NCI-H2107 (cell line): ENCODE results near the gene MPP4.
A peak's percentile ranks its signal among the peaks of the same experiment; 100 is the strongest.
"Not testable (repeated sequence)": the region's sequence is repeated elsewhere in the genome, so short reads cannot be mapped to it uniquely, and the experiment has no call there.

ENCODE experiments used
- DNase-seq: peaks from one replicate; lab custom pipeline; 2025; lab: John Stamatoyannopoulos, UW

The MPP4 gene

DNA sequence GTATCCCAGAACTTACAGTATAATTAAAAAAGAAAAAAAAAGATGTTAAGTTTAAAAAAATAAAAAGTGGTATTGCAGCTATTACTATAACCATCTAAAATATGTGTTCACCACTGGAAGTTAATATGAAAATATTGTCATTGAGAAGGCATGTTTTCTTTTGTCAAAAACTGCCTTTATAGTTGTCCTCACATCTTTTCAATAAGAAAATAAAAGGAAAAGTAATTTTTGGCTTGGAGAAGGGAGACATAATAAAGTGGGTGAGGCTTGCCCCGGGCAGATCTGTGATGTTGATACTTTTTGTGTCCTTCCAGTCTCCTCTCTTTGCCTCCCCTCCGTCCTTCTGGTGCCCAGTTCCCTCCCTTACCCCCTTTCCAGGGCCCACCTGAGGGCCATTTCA, 24.9 kb downstream of the MPP4 start:
- DNase-seq: no peak

DNA sequence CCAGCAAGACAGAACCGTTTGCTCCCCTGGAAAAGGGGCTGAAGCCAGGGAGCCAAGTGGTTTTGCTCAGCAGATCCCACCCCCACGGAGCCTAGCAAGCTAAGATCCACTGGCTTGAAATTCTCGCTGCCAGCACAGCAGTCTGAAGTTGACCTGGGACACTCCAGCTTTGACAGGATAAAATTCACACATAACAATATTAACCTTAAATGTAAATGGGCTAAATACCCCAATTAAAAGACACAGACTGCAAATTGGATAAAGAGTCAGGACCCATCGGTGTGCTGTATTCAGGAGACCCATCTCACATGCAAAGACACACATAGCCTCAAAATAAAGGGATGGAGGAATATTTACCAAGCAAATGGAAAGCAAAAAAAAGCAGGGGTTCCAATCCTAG, 27.2 kb downstream of the MPP4 start:
- not testable (repeated sequence) for DNase-seq

DNA sequence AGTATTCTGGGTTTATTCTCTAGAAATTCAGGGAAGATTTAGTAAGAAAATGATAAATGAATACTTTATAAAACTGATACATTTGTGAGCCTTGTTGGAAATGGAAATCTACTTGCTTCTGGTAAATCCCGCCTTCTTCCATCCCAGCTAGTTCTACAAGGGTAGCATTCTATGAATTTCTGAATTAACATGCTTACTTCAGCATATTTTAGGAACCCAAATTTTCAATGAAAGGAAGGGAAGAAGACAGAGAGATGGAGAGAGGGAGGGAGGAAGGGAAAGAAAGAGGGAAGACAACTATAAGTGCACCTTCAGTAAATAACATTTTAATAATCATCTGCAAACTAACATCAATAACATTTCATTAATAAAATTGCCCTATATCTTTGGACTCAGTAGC, 28.6 kb downstream of the MPP4 start:
- no peak for DNase-seq

DNA sequence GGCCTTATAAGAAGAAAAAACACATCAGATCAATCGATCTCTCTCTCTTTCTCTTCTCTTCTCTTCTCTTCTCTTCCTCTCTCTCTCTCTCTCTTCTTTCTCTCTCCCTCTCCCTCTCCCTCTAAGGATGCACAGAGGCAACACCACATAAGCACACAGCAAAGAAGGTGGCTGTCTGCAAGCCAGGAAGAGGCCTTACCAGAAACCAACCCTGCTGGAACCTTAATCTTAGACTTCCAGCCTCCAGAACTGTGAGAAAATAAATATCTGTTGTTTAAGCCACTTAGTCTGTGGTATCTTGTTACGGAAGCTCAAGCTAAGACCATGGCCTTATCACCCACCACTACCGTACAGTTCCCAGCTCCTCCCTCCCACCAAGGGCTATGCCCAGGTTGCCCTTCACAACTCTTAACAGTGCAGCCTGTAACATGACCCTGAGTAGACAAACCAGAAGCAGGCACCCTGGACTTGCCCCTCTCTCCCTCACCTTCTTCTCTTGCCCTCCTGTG, 30.0 kb downstream of the MPP4 start:
- DNase-seq: no peak

DNA sequence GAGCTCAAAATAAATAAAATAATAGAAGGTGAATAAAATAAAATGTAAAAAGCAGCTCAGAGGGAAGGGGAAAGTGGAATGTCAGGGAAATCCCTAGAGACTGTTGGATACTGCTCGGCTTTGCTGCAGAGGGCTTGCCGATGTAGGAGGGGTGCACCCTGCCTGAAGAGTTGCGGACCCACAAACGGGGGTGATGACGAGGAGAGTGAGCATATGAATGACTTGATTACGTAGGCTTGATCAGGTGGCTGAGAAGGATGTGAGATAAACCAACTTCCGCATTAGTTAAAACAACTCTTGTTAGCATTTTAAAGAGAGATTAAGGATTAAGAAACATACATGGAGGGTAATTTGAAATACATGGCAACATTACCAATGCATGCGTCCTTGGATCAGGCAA, 34.1 kb downstream of the MPP4 start:
- no peak for DNase-seq

DNA sequence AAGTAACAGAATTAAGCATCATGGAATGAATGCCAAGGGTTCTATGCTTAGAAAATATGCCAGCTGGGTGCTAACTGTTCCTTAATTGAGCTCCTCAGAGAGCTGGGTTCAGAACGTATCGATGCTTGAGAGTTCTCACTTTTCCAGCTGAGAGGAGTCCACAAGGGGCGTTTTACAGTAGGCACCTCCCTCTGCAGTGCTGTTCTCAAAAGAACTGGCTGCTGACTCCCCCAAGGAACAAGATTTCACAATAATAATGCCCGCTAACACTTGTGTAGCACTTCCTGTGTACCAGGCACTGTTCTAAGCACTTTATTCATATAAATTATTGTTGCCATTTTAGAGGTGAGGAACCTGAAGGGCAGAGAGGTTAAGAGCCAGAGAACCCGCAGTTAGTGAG, 37.1 kb downstream of the MPP4 start:
- DNase-seq: no peak

DNA sequence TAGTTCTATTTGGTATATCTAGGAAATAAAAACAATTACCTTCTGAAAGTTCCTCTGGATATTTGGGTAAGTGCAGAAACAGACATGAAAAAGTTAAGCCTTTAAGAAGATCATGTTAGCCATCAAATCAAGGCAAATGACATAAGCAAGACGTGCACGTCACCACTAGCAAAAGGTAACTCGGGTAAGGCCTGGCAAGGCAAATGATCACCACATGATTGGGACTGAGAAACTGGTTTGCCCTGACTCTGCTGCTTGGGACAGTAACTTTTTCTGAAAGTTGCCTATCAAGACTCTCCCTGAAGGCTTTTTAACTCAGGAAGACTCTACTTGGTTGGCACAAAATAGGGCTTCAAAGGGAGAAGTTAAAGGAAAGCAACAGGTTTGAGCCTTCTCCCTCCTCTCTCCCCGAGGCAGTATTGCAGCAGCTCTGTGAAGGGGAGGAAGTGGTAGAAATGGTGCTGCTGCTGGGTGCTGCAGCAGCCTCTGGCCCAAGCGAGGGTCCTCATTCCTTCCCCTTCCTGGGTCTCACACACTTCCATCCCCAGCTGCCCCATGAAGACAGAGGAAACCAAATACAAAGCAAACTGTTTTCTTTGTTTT, 38.0 kb downstream of the MPP4 start:
- DNase-seq: no peak

DNA sequence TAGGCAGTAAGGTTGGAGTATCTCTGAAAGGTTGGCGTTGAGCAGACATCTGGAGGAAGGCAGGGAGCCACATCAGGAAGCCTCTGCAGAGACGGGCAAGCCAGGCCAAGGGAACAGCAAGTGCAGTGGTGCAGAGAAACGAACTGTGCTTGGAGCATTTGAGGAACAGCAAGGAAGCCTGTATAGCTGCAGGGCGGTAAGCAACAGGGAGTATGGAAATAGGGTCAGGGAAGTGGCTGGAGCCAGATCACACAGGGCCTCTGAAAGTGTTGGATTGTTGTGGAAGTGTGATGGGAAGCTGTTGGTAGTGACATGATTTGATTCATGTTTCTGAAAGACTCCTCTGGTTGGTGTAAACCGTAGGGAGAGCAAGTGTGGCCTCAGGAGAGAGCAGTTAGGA, 41.7 kb downstream of the MPP4 start:
- DNase-seq: no peak

DNA sequence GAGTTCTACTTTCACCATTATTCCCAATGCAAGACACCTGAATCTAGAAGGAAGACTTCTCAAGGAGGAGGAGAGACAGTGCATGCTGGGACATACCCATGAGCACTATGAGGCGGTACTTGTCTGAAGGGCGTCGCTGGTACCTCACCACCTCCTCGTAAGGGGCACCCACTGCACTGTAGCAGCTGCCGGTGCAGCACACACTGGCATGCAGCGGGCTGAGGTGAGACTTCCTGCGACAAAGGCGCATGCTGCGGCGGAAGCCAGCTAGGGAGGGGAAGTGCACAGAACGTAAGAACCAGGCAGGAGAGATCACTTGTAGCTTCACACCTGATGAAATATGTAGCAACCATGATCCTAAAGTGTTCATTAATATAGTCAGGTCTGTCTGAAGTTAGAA, 42.3 kb downstream of the MPP4 start:
- DNase-seq: no peak

DNA sequence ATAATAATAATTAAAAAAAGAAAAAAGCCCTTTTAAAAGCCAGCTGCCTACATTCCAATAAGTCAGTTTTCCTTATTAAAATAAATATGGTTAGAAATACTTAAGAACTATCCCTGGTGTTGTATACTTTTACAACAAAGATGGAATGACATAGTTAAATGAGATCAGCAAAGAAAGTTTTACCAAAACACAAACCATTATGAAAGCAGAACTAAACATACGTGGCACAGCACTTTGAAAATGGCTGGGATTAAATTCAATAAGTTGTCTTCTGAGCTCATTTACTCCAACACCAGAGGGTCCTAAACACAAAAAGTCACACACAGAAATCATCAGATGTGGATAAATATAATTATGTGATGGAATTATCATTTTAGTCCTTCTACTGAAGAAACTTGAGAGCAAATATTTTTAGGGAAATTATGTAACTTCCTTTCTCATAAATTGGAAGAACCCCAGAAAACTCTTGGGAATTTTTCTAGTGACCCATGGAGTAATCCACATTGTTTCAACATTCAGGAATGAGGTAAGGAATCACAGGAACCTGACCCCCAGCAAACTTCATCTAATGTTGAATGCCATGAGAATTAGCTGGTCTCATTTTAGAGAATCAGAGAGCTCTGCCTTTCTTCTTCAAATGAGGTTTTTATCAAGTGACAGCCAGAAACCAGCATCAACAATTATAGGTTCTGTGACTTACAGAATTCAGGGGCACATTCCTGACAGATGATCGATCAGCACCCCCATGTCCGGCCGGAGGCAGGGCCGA, 43.6 kb downstream of the MPP4 start:
- DNase-seq: no peak

DNA sequence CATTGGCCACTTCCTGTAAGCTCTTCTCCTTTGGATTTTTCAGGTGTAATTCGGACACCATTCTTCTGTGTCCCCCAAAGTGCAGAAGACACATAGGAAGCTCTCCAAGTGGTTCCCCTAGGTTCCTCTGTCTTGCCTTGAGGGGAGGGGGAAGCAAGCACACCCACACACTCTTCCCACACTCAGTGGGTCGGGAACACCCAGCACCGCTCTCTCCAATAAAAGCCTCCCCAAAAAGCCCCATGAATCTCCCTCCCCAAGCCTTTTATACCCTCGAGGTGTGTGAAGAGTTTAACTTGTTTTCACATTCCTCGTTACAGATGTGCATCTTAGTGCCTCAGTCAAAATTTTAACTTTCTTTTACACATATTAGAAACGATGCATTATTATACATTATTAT, 45.2 kb downstream of the MPP4 start:
- no peak for DNase-seq

DNA sequence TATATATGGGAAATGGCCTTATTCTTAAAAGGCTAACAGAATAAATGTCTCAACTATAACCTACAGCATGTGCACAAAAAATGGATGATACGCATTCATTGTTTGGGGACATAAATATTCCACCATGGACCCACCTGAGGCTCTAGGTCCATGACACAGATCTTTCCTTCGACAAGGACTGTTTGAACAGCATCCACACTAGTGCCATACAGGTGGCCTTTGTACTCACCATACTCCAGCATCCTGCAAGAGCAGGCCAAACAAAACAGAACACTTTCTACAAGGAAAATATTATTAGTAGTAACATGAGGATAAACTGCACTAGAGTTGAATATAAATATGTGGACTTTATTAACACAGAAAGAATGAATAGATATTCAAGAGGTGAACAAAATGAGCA, 49.0 kb downstream of the MPP4 start:
- no peak for DNase-seq

DNA sequence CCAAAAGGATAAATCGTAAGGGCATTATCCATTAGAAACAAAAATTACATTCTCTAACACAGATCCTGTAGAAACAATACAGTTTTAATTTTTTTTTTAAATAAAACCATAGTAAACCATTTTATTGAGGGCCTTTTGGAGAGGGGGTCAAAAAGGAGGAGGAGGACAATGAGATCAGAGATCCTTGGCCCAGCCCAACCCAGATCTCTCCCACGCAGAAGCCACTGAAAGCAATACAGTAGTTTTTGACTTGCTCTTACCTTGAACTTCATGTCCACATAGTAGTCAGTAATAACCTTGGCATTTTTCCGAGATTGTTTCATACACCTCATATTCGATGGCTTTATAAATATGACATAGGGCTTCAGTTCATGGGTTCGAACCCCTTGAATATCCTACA, 51.0 kb downstream of the MPP4 start:
- DNase-seq: no peak

DNA sequence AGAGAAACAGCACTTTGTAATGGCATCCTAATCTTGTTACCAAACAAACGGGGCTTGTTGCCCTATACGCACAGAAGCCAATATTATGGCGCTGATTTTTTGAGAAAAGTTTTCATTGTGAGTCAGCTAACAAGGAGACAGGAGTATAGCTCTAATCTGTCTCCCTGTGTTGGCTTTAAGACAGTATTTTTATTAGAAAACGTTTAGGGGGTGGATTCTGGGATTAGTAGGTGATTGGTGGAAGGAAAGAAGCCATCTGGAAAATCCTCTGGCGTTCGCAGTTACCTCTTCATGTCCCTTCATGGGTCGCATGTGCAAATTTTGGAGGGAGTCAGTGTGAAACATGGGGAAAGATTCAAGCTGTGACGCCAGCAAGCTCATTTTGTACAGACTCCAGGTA, 54.4 kb downstream of the MPP4 start:
- no peak for DNase-seq

DNA sequence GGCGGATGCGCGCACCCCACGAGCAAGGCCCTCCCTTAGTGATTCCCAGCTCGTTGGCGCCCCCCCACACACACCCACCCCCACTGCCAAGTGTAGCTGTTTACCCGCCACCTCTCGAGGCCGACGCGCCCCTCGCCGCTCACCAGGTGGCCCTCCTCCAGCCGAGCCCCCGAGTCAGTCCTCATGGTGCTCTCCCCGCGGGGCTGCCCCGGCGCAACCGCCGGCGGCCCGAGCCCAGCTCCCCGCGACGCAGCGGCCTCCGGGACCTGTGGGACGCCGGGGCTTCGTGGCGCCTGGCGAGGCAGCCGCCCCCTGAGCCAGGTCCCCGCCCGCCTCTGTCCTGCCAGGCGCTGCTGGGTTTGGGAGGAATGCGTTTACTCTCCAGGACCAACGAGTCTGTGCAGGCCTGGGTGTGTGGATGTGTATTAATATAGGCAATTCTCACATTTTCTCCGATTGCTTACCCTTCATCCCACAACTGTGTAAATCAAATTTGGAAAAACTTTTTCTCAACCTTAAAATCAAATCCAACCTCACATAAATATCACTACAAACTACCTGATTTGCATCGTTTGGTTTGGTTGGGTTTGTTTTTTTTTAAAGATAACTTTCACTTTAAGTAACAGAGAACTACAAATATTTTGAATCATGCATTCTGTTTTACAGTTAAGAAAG, 55.1 kb downstream of the MPP4 start, which contains the start of gene TMEM237:
TMEM237 (minus strand) TSS at position 288 of the 675 bp plus-strand sequence; CDS start at position 185, 103 bp downstream.
- DNase-seq: no peak

DNA sequence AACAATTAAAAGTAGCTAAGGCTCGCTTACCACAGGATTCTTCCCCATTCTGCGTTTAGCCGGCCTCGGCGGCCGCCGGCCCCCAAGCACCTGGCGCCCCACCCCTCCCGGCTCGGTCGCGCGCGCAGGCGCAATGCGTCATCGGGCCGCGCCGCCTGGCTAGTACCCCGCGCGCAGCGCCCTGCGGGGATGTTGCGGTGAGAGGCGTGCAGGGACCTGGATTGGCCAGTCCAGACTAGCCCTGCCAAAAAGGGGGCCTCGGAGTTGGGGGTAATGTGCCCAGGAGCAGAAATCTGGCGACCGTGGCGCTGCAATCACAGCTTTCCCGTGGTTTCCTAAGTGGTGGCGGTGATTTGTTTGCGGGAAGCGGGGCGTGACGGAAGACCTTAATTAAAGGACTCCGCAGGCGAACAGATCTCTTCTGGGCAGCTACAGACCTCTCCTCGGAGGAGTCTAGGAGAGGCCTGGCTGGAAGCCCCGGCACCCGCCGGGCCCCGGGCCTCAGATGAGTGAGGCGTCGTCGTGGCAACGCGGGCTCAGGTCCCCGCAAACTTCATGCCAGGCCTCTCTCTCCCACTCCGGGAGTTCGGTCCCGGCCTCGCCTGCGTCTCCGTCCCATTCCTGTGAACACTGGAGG, 55.7 kb downstream of the MPP4 start:
- DNase-seq: peak; percentile 67

DNA sequence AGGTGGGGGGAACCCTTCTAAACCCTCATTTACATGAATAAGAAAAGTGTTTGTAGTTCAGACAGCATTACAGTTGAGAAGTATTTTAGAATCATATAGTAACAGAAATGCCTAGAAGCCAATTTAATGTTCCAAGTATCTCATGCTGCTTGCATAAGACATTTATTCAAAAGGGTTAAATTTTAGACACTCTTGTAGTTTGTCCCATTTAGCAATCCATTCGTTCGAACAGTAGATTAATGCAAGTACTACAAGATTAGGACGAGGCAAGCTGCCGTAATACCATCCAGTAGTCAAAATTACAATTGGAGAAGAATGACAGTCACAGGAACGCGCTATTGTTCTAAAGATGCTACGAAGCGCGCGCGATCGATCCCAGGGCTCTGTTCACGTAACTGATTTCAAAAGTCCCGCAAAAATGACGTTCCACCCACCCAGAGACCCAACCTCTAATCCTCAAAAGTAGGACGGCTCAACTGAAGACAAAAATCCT, 56.3 kb downstream of the MPP4 start:
- DNase-seq: peak; percentile 58

DNA sequence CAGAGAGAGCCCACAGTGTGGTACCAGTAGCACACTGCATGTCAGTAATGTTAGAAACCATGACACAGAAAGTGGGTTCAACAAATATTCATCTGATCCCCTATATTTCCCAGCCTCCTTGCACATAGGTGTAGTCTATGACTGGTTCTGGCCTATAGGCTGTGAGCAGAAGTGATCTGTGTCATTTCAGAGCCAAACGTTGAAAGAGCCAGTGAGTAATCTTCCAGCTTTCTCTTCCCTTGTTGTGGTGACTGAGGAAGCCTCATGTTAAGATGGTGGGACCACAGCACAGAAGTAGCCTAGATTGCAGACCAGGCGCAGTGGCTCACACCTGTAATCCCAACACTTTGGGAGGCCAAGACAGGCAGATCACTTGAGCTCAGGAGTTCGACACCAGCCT, 59.2 kb downstream of the MPP4 start:
- DNase-seq: no peak

DNA sequence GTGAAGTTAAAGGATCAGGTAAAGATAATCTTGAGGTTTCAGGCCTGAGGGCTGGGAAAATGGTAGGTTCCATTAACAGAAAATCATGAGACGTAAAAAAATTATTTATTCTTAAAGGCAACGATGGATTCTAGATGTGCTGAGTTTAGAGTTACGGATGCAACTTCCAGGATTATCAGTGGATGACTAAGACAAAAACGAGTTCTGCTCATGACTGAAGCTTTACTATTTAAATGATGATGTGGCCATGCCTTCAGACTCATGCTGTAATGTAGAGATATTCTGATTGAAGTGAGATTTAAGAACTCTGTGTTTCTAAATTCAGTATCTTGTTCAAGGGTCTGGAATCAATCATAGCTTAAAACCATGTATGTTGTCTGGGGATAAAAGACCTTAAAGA, 60.1 kb downstream of the MPP4 start:
- no peak for DNase-seq

DNA sequence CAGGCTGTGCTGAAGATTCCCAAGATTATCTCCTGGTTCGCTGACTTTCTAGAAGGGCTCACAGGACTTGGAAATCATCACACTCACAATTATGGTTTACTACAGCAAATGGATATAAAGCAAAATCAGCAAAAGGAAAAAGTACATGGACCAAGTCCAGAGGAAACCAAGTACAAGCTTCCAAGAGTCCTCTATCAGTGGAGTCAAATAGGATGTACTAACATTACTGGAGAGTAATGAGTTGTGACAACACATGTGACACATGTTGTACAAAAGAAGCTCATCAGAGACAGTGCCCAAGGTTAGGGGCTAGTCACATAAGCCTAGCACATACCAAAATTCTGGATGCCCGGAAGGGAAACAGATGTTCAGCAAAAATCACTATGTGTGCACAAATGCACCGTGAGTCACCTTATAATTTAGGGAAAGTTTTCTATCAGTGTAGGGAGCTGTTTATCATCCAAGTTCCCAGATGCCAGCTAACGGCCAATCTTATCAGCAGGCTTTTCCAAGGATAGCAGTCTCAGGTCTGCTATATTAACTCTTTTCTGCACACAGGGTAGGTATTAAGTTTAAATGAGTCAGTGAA, 64.7 kb downstream of the MPP4 start:
- no peak for DNase-seq

DNA sequence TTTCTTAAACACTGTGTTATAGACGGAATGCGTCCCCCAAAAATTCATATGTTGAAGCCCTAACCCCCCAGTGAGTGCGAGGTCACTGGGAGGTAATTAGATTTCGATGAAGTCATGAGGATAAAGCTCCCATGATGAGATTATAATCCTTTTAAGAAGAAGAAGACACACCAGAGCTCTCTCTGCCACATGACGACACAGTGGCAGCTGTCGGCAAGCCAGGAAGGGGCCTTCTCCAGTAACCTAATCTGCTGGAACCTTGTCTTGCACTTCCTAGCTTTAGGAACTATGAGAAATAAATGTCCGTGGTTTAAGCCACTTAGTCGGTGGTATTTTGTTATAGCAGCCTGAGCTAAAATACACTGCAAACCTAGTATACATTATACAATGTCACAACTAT, 67.4 kb downstream of the MPP4 start:
- no peak for DNase-seq

DNA sequence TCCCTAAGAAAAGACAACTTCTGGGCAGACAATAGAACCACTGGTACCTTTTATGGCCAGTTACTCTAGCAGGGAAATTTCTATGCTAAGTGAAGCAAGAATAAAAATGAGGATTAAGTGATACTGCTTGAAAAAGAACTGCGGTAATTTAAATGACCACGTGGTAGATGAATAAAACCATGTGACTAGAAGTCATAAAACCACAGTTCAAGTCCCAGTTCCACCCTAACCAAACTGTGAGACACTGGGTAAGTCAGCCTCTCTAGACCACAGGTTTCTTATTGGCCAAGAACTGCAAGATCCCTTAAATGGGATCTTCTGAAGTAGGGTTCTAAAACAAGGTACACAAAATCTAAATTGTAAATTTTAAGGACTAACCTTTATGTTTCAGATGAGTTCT, 67.9 kb downstream of the MPP4 start:
- no peak for DNase-seq
